ENCODE results near the gene CFAP299. TPM values are rescaled to one million over a fixed set of nuclear protein-coding genes. Genes with fewer than 3 reads are reported as not detected.

The CFAP299 gene
- total RNA-seq, 1 donor from 2014 or later: 5.1 TPM

DNA sequence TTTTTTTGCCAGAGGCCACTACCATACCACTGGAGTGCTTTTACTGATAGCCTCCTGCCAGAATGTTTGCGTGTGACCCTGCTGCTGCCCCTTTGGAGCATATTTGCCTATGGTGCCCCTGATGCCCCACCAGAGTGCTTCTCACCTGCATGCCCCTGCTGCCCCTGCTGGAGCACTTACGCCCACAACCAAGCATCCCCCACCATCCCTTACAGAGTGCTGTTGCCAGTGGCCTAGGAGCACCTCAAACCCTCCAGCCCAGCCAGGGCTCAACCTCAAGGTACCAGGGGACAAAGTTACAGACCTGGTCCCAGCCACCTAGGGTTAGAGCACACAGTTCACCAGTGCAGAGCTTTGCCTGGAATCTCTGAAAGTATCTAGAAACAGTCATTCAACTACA is 207.2 kb downstream of the CFAP299 start:
- Histone ChIP-seq H3K36me3 (no peaks in the 10 kb centered on the region), H3K27me3 (ENCODE audit: low read depth) (no peaks in the 10 kb centered on the region), H3K4me3 (no peak overlapping the region), H3K27ac (no peak overlapping the region), H3K4me1 (no peaks in the 10 kb centered on the region), H3K9me3 (no peaks in the 10 kb centered on the region)
- ATAC-seq (peak in 1 of 2 donors; percentile 29), DNase-seq (no peak)
- intact Hi-C loops (cut with DNase I): no loop called here
- TF ChIP-seq, protein P1, sequence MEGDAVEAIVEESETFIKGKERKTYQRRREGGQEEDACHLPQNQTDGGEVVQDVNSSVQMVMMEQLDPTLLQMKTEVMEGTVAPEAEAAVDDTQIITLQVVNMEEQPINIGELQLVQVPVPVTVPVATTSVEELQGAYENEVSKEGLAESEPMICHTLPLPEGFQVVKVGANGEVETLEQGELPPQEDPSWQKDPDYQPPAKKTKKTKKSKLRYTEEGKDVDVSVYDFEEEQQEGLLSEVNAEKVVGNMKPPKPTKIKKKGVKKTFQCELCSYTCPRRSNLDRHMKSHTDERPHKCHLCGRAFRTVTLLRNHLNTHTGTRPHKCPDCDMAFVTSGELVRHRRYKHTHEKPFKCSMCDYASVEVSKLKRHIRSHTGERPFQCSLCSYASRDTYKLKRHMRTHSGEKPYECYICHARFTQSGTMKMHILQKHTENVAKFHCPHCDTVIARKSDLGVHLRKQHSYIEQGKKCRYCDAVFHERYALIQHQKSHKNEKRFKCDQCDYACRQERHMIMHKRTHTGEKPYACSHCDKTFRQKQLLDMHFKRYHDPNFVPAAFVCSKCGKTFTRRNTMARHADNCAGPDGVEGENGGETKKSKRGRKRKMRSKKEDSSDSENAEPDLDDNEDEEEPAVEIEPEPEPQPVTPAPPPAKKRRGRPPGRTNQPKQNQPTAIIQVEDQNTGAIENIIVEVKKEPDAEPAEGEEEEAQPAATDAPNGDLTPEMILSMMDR (IDR thresholded peaks at IDR 0.05): no peak

DNA sequence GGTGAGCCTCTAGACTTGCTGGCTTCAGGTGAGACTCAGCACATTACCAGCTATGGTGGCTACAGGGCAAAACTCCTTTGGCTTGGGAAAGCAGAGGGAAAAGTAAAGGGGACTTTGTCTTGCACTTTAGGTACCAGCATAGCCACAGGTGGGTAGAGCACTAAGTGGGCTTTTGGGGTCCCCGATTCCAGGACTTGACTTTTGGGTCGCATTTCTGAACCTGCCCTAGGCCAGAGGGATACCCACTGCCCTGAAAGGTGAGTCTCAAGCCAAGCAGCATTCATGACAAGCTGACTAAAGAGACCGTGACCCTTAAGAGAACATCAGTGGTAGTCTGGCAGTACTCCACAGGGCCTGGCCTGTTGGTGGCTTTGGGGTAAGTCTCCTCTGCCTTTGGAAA is 224.8 kb downstream of the CFAP299 start:
- ATAC-seq: no peak
- intact Hi-C loops (cut with DNase I): no loop called here

DNA sequence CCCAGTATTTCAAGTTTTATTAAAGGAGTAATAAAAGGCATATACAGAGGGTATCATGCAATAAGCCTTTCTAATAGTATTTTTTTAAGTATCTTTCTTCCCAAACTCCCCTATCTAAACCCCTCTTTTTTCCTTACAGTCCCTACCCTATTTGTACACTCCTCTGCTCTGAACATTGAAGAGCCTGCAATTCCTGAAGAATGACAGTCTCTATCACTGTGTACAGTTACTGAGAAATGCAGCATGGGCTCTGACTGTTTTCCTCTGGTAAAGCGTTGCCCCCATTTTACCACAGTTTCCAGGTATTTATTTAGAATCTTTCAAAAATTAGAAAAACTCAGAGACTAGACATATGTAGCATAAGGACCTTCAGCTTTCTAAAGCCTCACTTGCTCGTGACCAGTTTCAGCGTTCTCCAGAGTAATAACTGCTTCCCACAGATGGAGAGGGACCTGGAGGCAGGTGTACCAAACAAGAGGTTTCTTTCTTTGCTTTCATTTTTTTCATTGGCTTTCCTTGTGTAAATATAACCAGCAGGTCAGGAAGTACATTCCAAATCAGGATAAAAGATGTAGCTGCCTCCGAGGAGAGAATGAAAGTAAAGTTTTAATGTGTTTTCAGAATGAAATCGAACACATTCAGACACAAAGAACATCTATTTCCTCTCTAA is 230.8 kb downstream of the CFAP299 start:
- Histone ChIP-seq H3K4me3 (peak overlapping the region; percentile 29), H3K36me3 (no peaks in the 10 kb centered on the region), H3K27me3 (ENCODE audit: low read depth) (no peaks in the 10 kb centered on the region), H3K4me1 (no peaks in the 10 kb centered on the region), H3K27ac (no peak overlapping the region), H3K9me3 (no peaks in the 10 kb centered on the region)
- ATAC-seq (peak in 1 of 2 donors; percentile 47), DNase-seq (no peak)
- TF ChIP-seq, protein P1 (IDR thresholded peaks at IDR 0.05): no peak
- intact Hi-C loops (cut with DNase I): no loop called here

More for the DNA sequence above, 224.8 kb downstream of the CFAP299 start:
- Histone ChIP-seq H3K9me3 (no peaks in the 10 kb centered on the region), H3K4me1 (no peaks in the 10 kb centered on the region), H3K36me3 (no peaks in the 10 kb centered on the region), H3K27me3 (ENCODE audit: low read depth) (no peaks in the 10 kb centered on the region), H3K4me3 (no peak overlapping the region), H3K27ac (no peak overlapping the region)
- DNase-seq: no peak
- TF ChIP-seq, protein P1 (IDR thresholded peaks at IDR 0.05): no peak

DNA sequence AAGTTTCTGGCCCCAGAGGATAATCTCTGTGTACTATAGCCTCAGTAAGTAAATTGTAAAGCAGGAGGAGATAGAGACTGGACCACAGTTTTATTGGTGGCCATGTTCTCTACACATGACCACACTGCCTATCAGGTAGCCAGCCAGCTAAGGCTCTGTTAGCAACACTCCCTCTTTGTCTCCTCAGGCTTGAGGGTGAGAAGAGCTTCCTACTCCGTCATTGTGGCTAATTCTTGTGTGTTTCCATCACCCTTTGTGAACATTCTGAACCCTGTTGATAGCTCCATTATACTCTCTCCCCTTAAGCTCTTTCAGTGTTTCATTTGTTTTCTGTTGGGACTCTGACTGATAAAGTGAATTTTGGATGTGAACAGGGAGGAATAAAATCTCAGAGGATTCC is 233.4 kb downstream of the CFAP299 start:
- DNase-seq (no peak), ATAC-seq (no peak)
- TF ChIP-seq, protein P1 (IDR thresholded peaks at IDR 0.05): no peak

DNA sequence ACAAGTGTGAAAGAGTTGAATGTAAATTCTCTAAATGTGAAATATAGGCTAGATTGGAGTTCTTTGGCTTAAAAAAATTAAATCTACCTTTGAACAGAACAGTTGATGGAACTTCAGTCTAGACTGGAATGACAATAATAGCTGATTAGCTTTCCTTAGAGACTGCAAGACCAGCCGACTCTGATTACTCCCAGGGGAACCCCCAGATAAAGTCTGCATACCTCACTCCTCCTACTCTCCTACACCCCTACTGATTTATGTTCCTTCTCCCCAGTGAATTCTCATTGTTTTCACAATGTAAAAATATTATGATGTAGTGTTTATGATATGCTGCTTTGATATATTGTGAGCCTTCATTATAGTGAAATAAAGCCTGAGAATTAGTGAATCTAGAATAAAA is 241.3 kb downstream of the CFAP299 start:
- H3K4me3 ChIP-seq: no peak overlapping the region
- H3K27ac ChIP-seq: no peak overlapping the region
- intact Hi-C loops (cut with DNase I): no loop called here

More for the DNA sequence above, 233.4 kb downstream of the CFAP299 start:
- Histone ChIP-seq H3K27me3 (ENCODE audit: low read depth) (no peaks in the 10 kb centered on the region), H3K27ac (no peak overlapping the region), H3K4me1 (no peaks in the 10 kb centered on the region), H3K9me3 (no peaks in the 10 kb centered on the region), H3K36me3 (no peaks in the 10 kb centered on the region), H3K4me3 (no peak overlapping the region)
- intact Hi-C loops (cut with DNase I): no loop called here

More for the DNA sequence above, 241.3 kb downstream of the CFAP299 start:
- Histone ChIP-seq H3K9me3 (no peaks in the 10 kb centered on the region), H3K4me1 (no peaks in the 10 kb centered on the region), H3K27me3 (ENCODE audit: low read depth) (no peaks in the 10 kb centered on the region), H3K36me3 (no peaks in the 10 kb centered on the region)
- DNase-seq (no peak), ATAC-seq (no peak)
- TF ChIP-seq, protein P1 (IDR thresholded peaks at IDR 0.05): no peak
